GM18519 (cell line): ENCODE results near the gene CBX2.

ENCODE experiments used
- ATAC-seq: cut with Tn5 transposase; IDR thresholded peaks from one replicate; pipeline ENCODE4 v1.9.1; 2021; ENCODE audit warnings: mild to moderate bottlenecking, moderate library complexity; ENCODE audit not compliant: unreplicated experiment, low FRiP score

Gene CBX2

DNA sequence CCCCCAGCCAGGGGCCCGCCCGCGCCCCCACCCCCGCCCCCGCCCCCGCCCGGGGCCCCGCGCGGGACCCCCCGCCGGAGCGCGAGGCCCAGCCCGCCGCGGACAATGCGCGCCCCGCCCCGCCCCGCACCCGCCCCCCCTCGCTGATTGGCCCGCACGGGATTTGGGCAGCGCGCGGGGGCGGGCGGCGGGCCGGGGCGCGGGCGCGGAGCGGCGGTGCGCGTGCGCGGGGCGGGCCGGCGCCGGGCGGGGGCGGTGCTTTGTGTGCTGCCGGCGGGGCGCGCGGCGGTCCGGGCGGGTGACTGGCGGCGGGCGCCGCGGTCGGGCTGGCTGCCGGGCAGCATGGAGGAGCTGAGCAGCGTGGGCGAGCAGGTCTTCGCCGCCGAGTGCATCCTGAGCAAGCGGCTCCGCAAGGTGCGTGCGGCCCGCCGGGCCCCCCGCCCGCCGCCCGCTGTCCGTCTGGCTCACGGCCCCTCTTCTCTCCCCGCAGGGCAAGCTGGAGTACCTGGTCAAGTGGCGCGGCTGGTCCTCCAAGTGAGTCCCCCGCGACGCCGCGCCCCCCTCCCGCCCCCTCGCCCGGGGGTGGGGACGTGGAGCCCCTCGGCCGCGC, at the start of gene CBX2:
Gene CBX2, plus strand, starts transcription at position 255 of the 610 bp plus-strand sequence. Its CDS starts 88 bp downstream, at position 343.
- ATAC-seq, result peak; percentile 50

DNA sequence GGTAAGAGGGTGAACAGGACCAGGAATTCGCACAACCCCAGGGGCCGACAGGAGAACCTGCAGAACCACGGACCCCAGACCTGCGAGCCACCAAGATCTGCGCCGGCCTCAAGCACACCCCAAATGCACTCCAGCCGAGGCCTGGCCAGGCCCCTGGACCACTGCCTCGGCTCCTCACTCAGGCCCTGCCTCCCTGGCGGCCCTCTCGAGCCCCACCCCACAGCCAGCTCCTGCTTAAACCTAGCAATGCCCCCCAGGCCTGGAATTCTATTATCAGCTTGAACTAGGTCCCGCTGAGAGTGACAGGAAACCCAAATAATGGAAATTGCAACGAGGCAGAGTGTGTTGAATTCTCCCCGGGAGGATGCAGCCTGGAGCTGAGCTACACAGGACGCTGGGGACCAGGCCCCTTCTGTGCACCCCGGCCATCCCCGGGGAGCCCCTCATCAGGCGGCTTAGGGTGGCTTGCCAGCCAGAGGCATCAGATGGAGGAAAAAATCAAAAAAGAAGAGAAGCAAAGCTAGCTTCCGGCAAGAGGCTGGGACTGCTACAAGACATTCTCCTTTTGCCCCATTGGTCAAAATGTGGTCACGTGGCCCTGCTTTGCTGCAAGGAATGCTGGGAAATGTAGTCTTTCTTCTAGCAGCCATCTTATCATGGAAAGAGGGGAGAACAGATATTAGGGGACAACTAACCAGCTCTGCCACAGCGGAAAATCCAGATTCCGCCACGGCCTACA, 49.6 kb upstream of the CBX2 start:
- no peak for ATAC-seq

DNA sequence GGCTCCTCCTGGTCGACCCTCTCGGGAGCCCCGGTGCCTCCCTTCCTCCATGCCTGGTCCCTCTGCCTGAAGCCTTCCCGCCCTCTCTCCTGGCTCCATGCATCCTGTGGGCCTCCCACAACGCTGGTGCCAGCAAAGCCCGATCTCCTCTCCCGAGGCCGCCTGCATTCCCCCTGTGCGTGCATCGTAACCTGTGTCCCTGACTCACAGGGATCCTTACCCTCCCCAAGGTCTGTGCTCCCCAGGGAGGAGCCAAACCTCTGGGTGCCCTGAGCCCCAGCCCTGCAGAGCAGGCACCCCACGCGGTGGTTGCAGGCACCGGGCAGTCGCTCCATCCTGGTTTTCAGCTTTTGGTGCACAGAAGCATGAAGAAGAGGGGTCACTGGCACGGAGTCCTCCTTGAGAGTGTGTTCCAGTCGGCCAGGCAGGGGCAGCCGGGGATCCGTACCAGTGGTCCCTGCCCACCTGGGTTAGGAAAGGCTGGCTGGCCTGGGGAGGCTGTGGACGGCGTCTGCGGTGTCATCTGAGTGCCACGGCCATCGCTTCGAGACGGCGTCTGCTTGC, 49.0 kb upstream of the CBX2 start:
- no peak for ATAC-seq

DNA sequence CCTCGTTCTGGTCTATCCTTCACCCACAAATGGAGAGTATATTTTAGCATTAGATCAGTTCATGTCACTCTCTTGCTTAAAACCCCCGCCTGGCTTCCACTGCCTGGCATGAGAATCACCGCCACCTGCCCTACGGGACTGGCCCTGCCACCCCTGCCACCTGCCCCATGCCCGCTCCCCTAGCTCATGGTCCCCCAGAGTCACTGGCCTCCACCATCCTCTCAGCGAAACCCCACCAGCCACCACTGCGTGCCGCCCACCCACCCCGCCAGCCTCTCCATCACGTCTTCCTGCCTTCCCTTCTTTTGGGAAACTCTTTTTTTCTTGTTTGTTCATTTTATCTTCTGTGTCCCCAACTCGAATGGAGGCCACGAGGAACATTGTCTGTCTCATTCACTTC, 48.2 kb upstream of the CBX2 start:
- ATAC-seq, result no peak

DNA sequence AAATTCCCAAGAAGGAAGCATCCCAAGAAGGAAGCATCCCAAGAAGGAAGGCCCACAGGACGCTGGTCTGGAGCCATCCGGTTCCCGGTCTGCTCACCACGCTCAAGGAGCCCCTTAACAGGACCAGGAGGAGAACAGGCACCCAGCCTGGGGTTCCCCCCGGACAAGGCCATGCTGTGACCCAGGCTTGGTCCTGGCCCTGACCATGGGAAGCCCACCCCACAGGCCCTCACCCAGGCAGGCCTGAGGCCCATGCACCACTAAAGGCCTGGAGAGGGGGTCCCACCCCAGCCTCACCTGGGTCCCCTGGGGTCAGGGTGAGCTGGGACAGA, 47.5 kb upstream of the CBX2 start:
- ATAC-seq, result no peak

DNA sequence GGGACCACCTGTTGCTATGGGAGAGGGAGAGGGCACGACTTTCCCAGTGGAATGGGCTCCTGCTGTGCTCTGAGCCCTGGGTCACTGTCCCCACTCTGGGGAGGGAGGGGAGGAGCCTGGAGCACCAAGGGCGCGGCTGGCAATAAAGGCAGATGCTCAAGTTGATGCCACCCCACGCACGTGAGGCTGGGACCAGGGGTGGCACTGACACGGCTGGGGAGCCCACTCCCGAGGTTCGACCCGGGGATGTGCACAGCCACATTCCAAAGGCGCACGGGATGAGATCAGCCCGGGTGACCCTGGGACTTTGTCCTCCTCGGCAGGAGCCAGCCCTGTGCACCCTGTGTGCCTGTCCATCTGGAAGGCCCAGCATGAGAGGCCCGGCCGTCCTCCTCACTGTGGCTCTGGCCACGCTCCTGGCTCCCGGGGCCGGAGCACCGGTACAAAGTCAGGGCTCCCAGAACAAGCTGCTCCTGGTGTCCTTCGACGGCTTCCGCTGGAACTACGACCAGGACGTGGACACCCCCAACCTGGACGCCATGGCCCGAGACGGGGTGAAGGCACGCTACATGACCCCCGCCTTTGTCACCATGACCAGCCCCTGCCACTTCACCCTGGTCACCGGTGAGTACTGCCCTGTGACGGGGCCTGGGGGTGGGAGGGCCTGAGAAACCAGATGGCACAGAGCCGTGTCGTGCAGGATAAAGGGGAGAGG, 47.0 kb upstream of the CBX2 start, which contains the start of gene ENPP7:
Gene ENPP7, plus strand, starts transcription at position 175 of the 715 bp plus-strand sequence. Its CDS starts 197 bp downstream, at position 372.
- ATAC-seq, result no peak

DNA sequence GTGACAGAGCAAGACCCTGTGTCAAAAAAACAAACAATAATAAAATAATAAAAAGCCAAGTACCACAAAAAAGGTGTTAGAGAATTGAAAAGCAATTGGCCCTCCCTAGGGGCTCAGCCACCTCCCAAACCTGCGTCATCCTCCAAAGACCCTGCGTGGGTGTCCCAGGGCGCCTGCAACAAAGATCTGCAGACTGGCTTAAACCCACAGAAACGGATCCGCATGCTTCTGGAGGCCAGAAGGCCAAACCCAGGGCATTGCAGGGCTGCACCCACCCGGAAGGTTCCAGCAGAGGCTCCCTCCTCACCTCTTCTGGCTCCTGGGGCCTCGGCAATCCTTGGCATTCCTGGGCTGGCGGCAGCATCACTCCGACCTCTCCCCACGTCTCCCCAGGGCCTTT, 45.7 kb upstream of the CBX2 start:
- ATAC-seq, result no peak

DNA sequence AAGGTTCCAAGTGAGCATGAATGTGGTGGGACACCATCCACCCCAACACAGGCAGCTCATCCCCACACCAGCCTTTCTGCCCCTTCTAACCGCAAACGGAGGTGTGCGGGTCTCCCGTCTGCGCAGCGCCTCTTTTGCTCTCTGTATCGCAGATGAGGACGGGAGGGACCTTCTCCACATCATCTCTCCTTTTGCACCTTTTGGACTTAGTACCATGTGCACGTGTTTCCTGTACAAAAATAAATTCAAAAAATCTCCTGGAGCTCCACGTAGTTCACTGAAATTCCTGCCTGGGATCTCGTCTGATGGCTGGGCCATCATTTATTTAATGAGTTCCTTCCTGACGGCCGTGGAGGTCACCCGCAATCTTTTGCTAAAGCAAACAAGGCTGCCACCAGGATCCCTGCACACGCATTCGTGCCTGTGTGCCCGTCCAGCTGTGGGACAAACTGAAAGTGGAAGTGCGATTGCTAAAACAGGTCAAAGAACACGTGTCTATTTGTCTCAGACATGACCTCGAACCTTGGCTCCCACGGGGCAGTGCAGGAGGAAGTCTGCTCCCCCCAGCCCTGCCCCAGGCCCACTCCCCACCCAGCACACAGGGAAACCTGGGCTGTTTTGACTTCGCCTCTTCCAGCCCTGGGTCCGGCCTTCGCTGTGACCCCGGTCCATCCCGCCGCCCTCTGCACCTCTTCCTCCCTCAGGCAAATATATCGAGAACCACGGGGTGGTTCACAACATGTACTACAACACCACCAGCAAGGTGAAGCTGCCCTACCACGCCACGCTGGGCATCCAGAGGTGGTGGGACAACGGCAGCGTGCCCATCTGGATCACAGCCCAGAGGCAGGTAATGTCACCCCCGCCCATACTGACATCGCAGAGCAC, 44.9 kb upstream of the CBX2 start:
- ATAC-seq, result no peak

DNA sequence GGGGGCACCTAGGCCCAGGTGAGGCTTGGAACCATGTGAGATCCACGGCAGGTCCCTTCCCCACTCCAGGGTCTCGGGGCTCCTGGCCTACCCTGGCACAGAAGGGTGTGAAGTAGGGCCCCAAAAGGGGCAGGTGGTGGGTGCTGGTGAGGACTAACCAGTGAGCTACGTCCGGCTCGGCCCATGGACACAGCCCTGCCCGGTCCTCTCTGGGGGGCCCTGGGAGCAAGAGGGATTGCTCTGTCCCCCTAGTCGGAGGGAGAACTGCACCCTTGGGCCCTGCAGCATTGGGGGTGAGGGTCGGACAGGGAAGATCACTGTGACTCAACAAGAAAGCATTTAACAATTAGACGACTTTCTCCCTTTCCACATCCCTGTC, 44.3 kb upstream of the CBX2 start:
- no peak for ATAC-seq

DNA sequence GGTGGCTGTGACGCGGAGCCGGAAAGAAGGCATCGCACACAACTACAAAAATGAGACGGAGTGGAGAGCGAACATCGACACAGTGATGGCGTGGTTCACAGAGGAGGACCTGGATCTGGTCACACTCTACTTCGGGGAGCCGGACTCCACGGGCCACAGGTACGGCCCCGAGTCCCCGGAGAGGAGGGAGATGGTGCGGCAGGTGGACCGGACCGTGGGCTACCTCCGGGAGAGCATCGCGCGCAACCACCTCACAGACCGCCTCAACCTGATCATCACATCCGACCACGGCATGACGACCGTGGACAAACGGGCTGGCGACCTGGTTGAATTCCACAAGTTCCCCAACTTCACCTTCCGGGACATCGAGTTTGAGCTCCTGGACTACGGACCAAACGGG, 42.9 kb upstream of the CBX2 start:
- ATAC-seq, result no peak

DNA sequence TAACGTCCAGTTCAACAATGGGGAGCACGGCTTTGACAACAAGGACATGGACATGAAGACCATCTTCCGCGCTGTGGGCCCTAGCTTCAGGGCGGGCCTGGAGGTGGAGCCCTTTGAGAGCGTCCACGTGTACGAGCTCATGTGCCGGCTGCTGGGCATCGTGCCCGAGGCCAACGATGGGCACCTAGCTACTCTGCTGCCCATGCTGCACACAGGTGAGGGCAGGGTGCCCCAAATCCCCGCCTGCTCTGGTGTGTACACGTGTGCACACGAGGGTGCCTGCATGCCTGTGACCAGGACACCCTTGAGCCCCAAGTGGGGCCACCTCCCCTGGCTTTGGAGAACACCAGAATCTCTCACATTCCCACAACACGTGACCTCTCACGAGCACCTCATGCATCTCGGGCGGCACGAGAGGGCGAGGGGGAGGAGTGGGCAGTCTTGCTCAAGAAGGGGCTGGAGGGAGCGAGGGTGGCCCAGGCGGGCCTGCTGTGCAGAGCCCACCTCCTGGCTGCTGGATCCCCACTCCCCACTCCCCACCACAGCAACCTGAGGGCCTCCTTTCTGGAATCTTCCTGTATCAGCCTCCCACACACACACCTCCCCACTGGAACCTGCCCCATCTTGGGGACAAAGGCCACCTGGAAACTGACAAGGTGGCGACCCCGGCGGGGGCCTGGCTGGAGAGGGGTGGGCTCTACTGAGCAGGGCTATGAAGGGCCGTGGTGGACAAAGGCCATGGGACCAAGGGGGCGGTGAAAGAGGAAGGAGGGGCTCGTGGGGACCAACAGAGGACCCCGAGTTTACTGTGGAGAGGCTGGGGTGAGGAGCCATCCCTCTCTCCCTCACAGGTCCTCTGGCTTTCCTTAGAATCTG, 40.7 kb upstream of the CBX2 start:
- ATAC-seq, result no peak

DNA sequence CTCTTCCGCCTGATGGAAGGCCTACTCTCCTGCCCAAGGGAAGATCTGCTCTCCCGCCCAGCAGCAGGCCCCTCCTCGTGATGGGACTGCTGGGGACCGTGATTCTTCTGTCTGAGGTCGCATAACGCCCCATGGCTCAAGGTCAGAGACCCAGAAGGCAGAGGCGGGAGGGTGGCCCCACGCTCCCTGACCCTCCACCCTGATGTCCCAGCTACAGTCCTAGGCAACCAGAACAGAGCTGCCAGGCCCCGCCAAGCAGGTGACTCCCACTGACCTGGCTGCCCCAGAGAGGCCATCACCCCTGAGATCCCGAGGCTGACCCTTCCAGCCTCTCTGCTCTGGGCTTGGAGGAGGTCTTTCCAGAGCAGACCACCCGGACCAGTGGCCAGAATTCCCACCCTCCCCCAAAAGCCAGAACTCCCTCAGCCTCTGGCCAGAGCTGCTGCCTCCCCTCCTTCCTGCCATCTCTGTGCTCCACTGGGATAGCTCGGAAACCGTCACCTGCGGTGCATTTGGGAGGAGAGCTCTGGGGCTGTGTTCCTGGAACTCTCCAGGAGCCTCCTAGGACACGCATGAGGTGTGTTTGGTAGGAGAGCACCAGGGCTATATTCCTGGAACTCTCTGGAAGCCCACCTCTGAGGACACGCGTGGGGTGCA, 39.9 kb upstream of the CBX2 start:
- no peak for ATAC-seq

DNA sequence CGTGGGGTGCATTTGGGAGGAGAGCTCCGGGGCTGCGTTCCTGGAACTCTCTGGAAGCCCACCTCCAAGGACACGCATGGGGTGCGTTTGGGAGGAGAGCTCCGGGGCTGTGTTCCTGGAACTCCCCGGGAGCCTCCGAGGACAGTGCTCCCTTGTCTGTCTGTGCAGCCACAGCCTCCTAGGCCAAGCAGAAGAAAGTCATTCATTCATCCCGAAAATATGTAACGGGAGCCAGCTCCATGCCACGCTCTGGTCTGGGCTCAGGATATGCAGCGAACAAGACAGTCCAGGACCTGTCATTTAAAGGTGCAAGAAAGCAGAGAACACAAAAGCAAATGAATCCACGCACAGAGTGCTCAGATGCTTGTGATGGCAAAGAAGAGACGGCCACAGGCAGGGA, 39.3 kb upstream of the CBX2 start:
- ATAC-seq, result no peak

DNA sequence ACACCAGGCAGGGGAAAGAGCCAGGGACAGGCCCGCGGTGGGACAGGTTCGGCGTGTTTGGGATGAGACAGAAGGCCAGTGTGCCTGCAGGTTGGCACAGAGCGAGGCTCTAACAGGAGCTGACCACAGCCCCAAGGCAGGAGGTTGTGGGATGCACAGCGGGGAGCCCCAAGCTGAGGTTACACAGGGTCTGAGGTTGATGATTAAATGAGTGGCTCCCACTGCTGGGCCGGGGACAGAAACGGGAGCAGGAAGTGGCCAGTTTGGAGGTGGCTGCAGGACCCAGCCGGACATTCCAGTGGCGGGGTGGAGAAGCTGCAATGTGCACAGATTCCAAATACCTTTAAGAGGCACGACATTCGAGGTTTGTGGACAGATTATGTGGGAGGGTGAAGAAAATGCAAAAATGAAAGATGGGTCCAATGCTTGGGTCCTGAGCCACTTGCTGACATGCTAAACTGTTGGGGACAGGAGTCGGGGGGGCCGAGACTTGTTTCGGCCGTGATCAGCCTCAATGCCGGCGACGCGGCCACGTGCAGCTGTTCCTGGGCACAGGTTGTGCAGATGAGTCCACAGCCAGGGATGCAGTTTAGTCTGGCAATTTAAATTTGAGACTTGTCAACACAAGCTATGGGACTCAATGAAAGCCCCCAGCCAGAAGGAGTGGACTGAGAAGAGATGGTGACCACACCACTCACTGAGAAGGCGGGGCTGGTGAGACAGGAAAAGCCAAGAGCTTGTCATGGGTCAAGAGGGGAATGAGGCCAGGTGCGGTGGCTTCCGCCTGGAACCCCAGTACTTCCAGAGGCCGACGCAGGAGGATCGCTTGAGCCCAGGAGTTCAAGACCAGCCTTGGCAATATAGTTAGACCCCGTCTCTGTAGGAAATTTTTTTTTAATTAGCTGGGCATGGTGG, 38.5 kb upstream of the CBX2 start:
- no peak for ATAC-seq

DNA sequence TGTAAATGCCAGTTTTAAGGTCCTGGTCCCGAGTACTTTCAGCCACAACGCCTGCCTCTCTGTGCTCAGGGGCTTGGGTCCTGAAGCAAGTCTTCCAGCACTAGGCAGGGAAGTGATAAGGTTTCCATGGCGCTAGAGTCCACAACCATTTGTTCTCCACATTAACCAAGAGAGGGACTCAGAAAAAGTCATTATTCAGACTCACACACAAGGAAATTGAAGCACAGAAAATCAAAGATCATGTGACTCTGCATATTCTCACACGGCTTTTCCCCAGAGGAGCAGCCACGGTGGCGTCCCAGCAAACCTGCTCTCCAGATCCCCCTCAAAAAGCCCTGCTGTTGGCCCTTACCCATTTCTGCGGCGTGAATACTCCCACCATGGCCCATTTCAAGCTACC, 37.5 kb upstream of the CBX2 start:
- ATAC-seq, result no peak

DNA sequence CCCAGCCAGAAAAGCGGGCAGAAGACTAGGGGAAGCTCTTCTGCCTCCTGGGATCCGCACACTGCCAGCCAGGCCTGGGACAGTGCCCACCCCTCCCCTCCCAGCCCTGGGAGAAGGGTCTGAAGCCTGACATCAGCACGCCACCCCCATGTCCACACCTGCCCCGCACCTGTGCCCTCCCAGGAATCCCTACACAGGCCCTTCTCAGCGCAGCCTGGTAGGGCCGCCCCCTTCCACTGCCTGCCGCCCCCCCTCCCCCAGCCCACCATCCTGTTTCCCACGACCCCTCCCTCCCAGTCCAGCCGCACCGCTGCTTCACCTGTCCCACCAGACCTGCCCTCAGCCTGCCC, 36.6 kb upstream of the CBX2 start:
- no peak for ATAC-seq

DNA sequence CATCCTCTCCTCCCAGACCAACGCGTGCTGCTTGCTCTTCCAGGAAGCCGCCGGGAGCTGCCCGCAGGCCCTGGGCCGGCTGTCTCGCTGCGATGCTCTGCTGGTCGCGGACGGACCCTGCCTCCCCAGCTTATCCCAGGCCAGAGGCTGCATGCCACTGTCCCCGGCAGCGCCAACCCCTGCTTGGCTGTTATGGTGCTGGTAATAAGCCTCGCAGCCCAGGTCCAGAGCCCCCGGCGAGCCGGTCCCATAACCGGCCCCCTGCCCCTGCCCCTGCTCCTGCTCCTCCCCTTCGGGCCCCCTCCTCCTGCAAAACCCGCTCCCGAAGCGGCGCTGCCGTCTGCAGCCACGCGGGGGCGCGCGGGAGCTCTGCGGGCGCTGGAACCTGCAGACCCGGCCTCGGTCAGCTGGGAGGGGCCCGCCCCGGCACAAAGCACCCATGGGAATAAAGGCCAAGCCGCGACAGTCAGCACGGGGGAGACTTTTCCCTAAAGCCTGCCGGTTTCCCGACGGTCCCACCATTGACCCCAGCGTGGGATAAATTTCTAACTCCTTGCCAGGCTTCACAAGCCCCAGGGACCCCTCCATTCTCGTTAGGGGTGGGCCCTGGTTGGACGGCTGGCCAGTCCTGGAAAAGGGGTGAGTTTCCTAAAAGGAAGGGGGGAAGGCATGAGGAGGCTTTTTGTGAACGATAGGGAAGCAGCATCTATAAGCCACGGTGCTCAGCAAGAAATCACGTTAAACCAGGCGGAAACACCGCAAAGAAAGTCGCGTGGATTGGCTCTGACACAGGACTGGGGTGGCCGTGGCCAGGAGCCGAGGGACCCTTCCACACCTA, 36.0 kb upstream of the CBX2 start:
- no peak for ATAC-seq
